GM19468 (cell line): ENCODE results near the gene LRRC10.

ENCODE experiments used
- ATAC-seq: cut with Tn5 transposase; IDR thresholded peaks from one replicate; pipeline ENCODE4 v1.9.1; 2021; ENCODE audit warnings: mild to moderate bottlenecking, moderate library complexity, moderate number of reproducible peaks; ENCODE audit not compliant: unreplicated experiment; ENCODE audit errors: extremely low read depth

LRRC10 gene

GRCh38 chr12:69570545-69571399, 39.9 kb downstream of the LRRC10 start:
- ATAC-seq, result no peak

DNA sequence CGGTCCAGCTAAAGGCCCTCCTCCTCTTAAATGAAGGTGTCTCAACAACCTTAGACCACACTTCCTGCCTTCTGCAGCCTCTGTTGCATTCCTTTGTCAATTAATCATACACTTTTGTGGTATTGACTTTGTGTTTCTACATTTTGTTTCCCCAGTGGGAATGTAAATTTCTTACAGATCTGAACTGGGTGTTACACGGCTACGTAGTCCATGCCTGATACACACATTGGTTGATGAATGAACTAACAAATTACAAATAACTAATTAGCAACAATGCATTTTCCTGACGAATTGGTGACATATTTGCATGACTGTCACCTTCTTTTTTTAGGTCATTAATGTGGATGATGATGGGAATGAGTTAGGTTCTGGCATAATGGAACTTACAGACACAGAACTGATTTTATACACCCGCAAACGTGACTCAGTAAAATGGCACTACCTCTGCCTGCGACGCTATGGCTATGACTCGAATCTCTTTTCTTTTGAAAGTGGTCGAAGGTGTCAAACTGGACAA, 40.6 kb downstream of the LRRC10 start:
- no peak for ATAC-seq

DNA sequence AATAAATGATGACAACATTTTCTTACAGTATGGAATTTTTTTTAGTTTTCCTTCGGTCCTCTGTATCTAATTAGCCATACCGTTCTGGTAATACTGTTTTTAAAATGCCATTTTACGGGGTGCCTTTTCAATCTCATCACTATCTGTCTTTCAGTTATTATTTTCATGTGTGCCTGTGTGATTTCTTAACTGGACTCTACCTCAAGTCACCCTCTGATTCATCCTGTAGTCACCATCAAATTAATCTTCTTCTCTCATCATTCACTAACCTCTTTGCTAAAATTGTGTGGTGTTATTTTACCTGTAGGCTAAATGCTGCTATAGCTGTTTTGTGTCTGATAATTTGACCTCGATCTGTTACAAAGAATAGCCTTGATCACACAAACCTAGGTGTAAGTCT, 41.5 kb downstream of the LRRC10 start:
- no peak for ATAC-seq

GRCh38 chr12:69566603-69567002, 44.1 kb downstream of the LRRC10 start:
- no peak for ATAC-seq

DNA sequence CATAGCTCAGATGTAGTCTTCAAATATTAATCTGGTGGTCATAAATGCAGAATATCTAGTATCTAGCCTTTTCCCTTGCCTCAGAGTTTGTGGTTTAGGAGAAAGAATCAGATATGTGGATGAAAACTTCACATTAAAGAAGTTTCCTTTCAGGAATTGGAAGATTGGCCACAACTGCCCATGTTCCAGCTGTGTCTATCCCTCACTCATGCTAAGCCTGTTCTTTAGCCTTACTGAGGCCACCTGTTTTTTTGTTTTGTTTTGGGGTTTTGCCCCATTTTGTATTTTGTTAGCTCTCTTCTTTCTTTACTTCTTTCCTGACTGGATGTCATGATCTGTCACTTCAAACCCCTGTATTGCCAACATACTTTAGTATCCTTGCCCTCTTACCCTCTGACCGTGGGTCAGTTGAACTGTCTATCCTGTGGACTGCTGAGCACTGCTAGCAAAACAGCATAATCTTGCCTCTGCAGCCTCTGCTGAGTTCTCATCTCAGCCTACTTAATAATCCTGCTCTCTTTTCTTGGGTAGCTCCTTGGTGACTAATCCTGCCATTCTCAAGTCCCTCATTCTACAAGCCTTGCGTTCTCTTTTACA, 47.4 kb downstream of the LRRC10 start:
- no peak for ATAC-seq
